ENCODE results near the gene SERINC3. TPM values are rescaled to one million over a fixed set of nuclear protein-coding genes. Genes with fewer than 3 reads are reported as not detected.
A peak's percentile ranks its signal among the peaks of the same experiment; 100 is the strongest.

The SERINC3 gene
- total RNA-seq, 4 donors from 2014 or later, result 94.1 to 128 (median 113) TPM

- WGBS, result 77% methylated on average over 3 of the region's 3 CpGs
Measured at GRCh38 chr20:44495802-44496481, 25.9 kb downstream of the SERINC3 start.

GRCh38 chr20:44495257-44495656 lies 26.6 kb downstream of the SERINC3 start:
- H3K4me3 ChIP-seq, result no peak overlapping the region
- peak overlapping the region; percentile 78 for H3K27ac ChIP-seq
- H3K9me3 ChIP-seq, result no peaks in the 10 kb centered on the region
- peaks cover 37% of the 10 kb centered on the region for H3K4me1 ChIP-seq
- 90% methylated on average over 1 of the region's 1 CpG for WGBS
- peaks cover 89% of the 10 kb centered on the region for H3K36me3 ChIP-seq
- TF ChIP-seq CTCF (IDR thresholded peaks at IDR 0.05) (no peak), POLR2AphosphoS5 (IDR thresholded peaks at IDR 0.05) (peak in 2 of 3 donors; percentile 16 to 37)
- H3K27me3 ChIP-seq, result no peaks in the 10 kb centered on the region
- no peak for DNase-seq (ENCODE audit: low spot score in 2 of 2)

More at GRCh38 chr20:44495802-44496481, 25.9 kb downstream of the SERINC3 start:
- DNase-seq (ENCODE audit: low spot score in 2 of 2), result no peak
- TF ChIP-seq EP300 (IDR thresholded peaks at IDR 0.05), result no peak
- no peak for TF ChIP-seq POLR2AphosphoS5 (IDR thresholded peaks at IDR 0.05)
- TF ChIP-seq POLR2A (IDR thresholded peaks at IDR 0.05), result no peak
- TF ChIP-seq CTCF (IDR thresholded peaks at IDR 0.05), result no peak
- peaks cover 92% of the 10 kb centered on the region for H3K36me3 ChIP-seq
- H3K27me3 ChIP-seq, result no peaks in the 10 kb centered on the region
- H3K9me3 ChIP-seq, result no peaks in the 10 kb centered on the region
- no peak overlapping the region for H3K4me3 ChIP-seq
- peak overlapping the region; percentile 78 for H3K27ac ChIP-seq
- peaks cover 33% of the 10 kb centered on the region for H3K4me1 ChIP-seq

- no peak for TF ChIP-seq EP300 (IDR thresholded peaks at IDR 0.05)
- Histone ChIP-seq H3K4me1 (peaks cover 37% of the 10 kb centered on the region), H3K36me3 (peaks cover 89% of the 10 kb centered on the region), H3K4me3 (no peak overlapping the region), H3K9me3 (no peaks in the 10 kb centered on the region), H3K27me3 (no peaks in the 10 kb centered on the region), H3K27ac (peak overlapping the region; percentile 78)
- DNase-seq (ENCODE audit: low spot score in 2 of 2), result no peak
- 97% methylated on average over 3 of the region's 3 CpGs for WGBS
Measured at GRCh38 chr20:44494681-44495080, 27.2 kb downstream of the SERINC3 start.

GRCh38 chr20:44494266-44494665 lies 27.6 kb downstream of the SERINC3 start:
- Histone ChIP-seq H3K36me3 (peaks cover 89% of the 10 kb centered on the region), H3K4me3 (no peak overlapping the region), H3K27ac (peak overlapping the region; percentile 78), H3K4me1 (peaks cover 37% of the 10 kb centered on the region), H3K27me3 (no peaks in the 10 kb centered on the region), H3K9me3 (no peaks in the 10 kb centered on the region)
- 93% methylated on average over 1 of the region's 1 CpG for WGBS
- DNase-seq (ENCODE audit: low spot score in 2 of 2), result no peak
- TF ChIP-seq POLR2A (IDR thresholded peaks at IDR 0.05) (no peak), POLR2AphosphoS5 (IDR thresholded peaks at IDR 0.05) (no peak), EP300 (IDR thresholded peaks at IDR 0.05) (no peak), CTCF (IDR thresholded peaks at IDR 0.05) (no peak)

- TF ChIP-seq POLR2A (IDR thresholded peaks at IDR 0.05), result no peak
- no peak for TF ChIP-seq POLR2AphosphoS5 (IDR thresholded peaks at IDR 0.05)
- TF ChIP-seq CTCF (IDR thresholded peaks at IDR 0.05), result no peak
- no peak for TF ChIP-seq EP300 (IDR thresholded peaks at IDR 0.05)
- Histone ChIP-seq H3K9me3 (no peaks in the 10 kb centered on the region), H3K36me3 (peaks cover 85% of the 10 kb centered on the region), H3K27me3 (no peaks in the 10 kb centered on the region), H3K4me3 (no peak overlapping the region), H3K4me1 (peaks cover 30% of the 10 kb centered on the region), H3K27ac (peak overlapping the region; percentile 84)
- peak in 1 of 2 donors; percentile 84 for DNase-seq (ENCODE audit: low spot score in 2 of 2)
- WGBS, result 64% methylated on average over 5 of the region's 5 CpGs
Measured at GRCh38 chr20:44491635-44492395, 30.1 kb downstream of the SERINC3 start.

Measured in suprapubic skin (tissue), 4 donors.